PC-3 (cell line): ENCODE data around the gene TSPYL2. TPM values are rescaled to one million over a fixed set of nuclear protein-coding genes. Genes with fewer than 3 reads are reported as not detected.
A peak's percentile ranks its signal among the peaks of the same experiment; 100 is the strongest.

ENCODE experiments used
- ATAC-seq: fragments of 200-7000 bp; cut with Tn5 transposase; 2 replicates; pipeline ENCODE4 v1.9.1; 2020; ENCODE audit warnings: mild to moderate bottlenecking, moderate library complexity
- BruUV-seq: library from RNA; stranded (reverse); fragments of 400-500 nt; replicated peaks from 2 replicates; lab custom pipeline; 2021; lab: Mats Ljungman, UMichigan
- CTCF ChIA-PET: fragments of 300-600 bp; sonication (Branson Sonifier 250); formaldehyde crosslinking; loops from one replicate; lab custom pipeline; 2022; ENCODE audit warnings: antibody characterized with exemption; lab: Charles Lee
- POLR2A ChIA-PET: fragments of 300-600 bp; sonication (Branson Sonifier 250); formaldehyde crosslinking; loops from one replicate; lab custom pipeline; 2022; ENCODE audit warnings: antibody characterized with exemption; ENCODE audit not compliant: unreplicated experiment; lab: Charles Lee
- DNase-seq: peaks from one replicate; pipeline ENCODE4 v3.0.0-alpha.2; 2015
- H2AFZ ChIP-seq: fragments of 300-600 bp; sonication (generic); 2 replicates; pipeline ENCODE4 v1.6.0; 2016; ENCODE audit warnings: antibody characterized with exemption, low read length
- H3F3A ChIP-seq: fragments of 300-600 bp; sonication (generic); one replicate; pipeline ENCODE4 v1.6.0; 2017; ENCODE audit warnings: antibody characterized with exemption, low read length, control low read depth, mild to moderate bottlenecking; ENCODE audit not compliant: unreplicated experiment
- H3K27ac ChIP-seq: fragments of 300-600 bp; sonication (generic); 2 replicates; pipeline ENCODE4 v1.5.1; 2016; ENCODE audit warnings: mild to moderate bottlenecking, low read length
- H3K27me3 ChIP-seq: fragments of 300-600 bp; sonication (generic); 2 replicates; pipeline ENCODE4 v1.6.1; 2016; ENCODE audit warnings: low read length, mixed read lengths
- H3K36me3 ChIP-seq: fragments of 300-600 bp; sonication (generic); 2 replicates; pipeline ENCODE4 v1.6.1; 2016; ENCODE audit warnings: low read depth, mixed run types, low read length, mixed read lengths
- H3K4me1 ChIP-seq: fragments of 300-600 bp; sonication (generic); 2 replicates; pipeline ENCODE4 v1.5.1; 2016; ENCODE audit warnings: low read length; ENCODE audit not compliant: insufficient read depth
- H3K4me2 ChIP-seq: fragments of 300-600 bp; sonication (generic); 2 replicates; pipeline ENCODE4 v1.6.0; 2016; ENCODE audit warnings: low read length
- H3K4me3 ChIP-seq: fragments of 300-600 bp; sonication (generic); 2 replicates; pipeline ENCODE4 v1.5.1; 2016; ENCODE audit warnings: mild to moderate bottlenecking, low read length, mixed read lengths
- H3K79me2 ChIP-seq: fragments of 300-600 bp; sonication (generic); 2 replicates; pipeline ENCODE4 v1.6.1; 2017; ENCODE audit warnings: low read length, mixed read lengths
- H3K9ac ChIP-seq: fragments of 300-600 bp; sonication (generic); 2 replicates; pipeline ENCODE4 v1.6.0; 2016; ENCODE audit warnings: mild to moderate bottlenecking, low read length
- H3K9me2 ChIP-seq: fragments of 300-600 bp; sonication (generic); replicated peaks from 2 replicates; pipeline ENCODE4 v1.6.1; 2016; ENCODE audit warnings: mixed run types, low read length, mixed read lengths
- H3K9me3 ChIP-seq: fragments of 300-600 bp; sonication (generic); 2 replicates; pipeline ENCODE4 v1.6.1; 2016; ENCODE audit warnings: low read length, mixed read lengths
- H4K20me1 ChIP-seq: fragments of 300-600 bp; sonication (generic); 2 replicates; pipeline ENCODE4 v1.6.1; 2016; ENCODE audit warnings: low read length, mixed read lengths
- EZH2 ChIP-seq: fragments of 300-600 bp; sonication (generic); IDR thresholded peaks from one replicate; pipeline ENCODE4 v1.6.1; 2017; ENCODE audit warnings: antibody characterized with exemption, mild to moderate bottlenecking, low read length; ENCODE audit not compliant: unreplicated experiment
- EZH2phosphoT487 ChIP-seq: fragments of 300-600 bp; sonication (generic); IDR thresholded peaks from 2 replicates; pipeline ENCODE4 v1.6.1; 2018; ENCODE audit warnings: mild to moderate bottlenecking, antibody characterized with exemption, low read length, borderline replicate concordance
- intact Hi-C: fragments of 100-400 bp; cut with micrococcal nuclease; formaldehyde crosslinking; loops from 2 replicates; pipeline ENCODE4 v1.9.0; 2023
- total RNA-seq: library from RNA; depleted of rRNA; stranded (reverse); fragments of >200 nt; gene quantifications from 2 replicates; pipeline ENCODE4 v1.2.3, GENCODE V29; 2014
- TF ChIP-seq, protein P1 (sequence below): fragments of 300-600 bp; sonication (generic); conservative IDR thresholded peaks from 2 replicates; pipeline ENCODE4 v1.5.1; 2017; ENCODE audit warnings: antibody characterized with exemption, low read depth, mild to moderate bottlenecking, low read length

Gene TSPYL2
- total RNA-seq, 1 experiment from 2014 or later = 22.4 TPM

DNA sequence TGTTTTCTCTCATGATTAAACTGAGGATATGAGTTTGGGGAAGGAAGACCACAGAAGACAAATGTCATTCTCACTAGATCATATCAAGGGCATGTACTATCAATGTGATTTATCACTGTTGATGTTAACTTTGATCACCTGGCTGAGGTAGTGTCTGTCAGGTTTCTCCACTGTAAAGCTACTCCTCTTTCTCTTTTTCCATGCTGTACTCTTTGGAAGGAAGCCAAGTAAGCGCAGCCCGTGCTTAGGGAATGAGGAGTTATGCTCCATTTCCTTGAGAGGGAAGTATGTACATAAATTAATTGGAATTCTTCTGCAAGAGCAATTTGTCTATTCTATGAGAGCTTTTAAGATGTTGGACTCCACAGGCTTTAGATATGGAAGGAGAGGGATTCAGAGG lies 7.8 kb downstream of the TSPYL2 start:
- no peaks in the 10 kb centered on the region for H3K9me3 ChIP-seq
- ChIA-PET CTCF (no interaction called here), POLR2A (no interaction called here)
- H3K4me3 ChIP-seq = no peak overlapping the region
- DNase-seq = no peak
- intact Hi-C loops = loop anchor here (1.0 kb wide), 1 partner anchor 19 kb away; no protein-coding TSS in a partner anchor
- H3K4me2 ChIP-seq = no peak overlapping the region
- H3K36me3 ChIP-seq = peaks cover 8% of the 10 kb centered on the region; the same call in 1 of the 2 replicates
- no peak overlapping the region for H3K27ac ChIP-seq
- no peaks in the 10 kb centered on the region for H3F3A ChIP-seq
- H3K9me2 ChIP-seq = no peaks in the 10 kb centered on the region
- H4K20me1 ChIP-seq = no peaks in the 10 kb centered on the region
- H2AFZ ChIP-seq = no peak overlapping the region
- H3K4me1 ChIP-seq = peaks cover 16% of the 10 kb centered on the region
- no TSS peak for BruUV-seq
- no peaks in the 10 kb centered on the region for H3K27me3 ChIP-seq
- H3K79me2 ChIP-seq = peaks cover 6% of the 10 kb centered on the region
- no peak overlapping the region for H3K9ac ChIP-seq
- ATAC-seq = no peak
- no peak for TF ChIP-seq EZH2
- TF ChIP-seq, protein P1, sequence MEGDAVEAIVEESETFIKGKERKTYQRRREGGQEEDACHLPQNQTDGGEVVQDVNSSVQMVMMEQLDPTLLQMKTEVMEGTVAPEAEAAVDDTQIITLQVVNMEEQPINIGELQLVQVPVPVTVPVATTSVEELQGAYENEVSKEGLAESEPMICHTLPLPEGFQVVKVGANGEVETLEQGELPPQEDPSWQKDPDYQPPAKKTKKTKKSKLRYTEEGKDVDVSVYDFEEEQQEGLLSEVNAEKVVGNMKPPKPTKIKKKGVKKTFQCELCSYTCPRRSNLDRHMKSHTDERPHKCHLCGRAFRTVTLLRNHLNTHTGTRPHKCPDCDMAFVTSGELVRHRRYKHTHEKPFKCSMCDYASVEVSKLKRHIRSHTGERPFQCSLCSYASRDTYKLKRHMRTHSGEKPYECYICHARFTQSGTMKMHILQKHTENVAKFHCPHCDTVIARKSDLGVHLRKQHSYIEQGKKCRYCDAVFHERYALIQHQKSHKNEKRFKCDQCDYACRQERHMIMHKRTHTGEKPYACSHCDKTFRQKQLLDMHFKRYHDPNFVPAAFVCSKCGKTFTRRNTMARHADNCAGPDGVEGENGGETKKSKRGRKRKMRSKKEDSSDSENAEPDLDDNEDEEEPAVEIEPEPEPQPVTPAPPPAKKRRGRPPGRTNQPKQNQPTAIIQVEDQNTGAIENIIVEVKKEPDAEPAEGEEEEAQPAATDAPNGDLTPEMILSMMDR = no peak
- no peak for TF ChIP-seq EZH2phosphoT487

DNA sequence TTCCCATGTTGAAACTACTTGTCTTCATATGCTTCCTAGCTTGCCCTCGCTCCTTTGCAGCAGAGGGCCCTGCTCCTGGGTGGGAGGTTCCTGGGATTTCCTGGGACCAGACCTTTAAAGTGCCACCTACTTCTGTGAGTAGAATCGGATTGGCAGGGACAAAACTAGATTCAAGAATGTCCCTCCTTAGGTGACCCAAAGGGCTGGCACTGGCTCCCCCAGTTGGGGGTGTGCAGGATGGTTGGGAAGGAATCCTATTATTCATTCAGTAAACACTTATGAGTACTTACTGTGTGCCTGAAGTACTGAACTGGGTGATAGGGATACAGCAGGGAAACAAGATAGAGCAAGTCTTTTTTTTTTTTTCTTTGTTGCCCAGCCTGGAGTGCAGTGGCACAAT lies 9.2 kb downstream of the TSPYL2 start:
- TF ChIP-seq EZH2 (no peak), EZH2phosphoT487 (no peak)
- TF ChIP-seq, protein P1 = no peak
- Histone ChIP-seq H3K4me2 (no peak overlapping the region), H3K4me1 (peaks cover 19% of the 10 kb centered on the region), H3K27me3 (no peaks in the 10 kb centered on the region), H3F3A (no peaks in the 10 kb centered on the region), H3K9me2 (no peaks in the 10 kb centered on the region), H3K36me3 (no peaks in the 10 kb centered on the region; the same call in 1 of the 2 replicates), H3K79me2 (peaks cover 18% of the 10 kb centered on the region), H3K4me3 (no peak overlapping the region), H3K27ac (no peak overlapping the region), H3K9ac (no peak overlapping the region), H4K20me1 (no peaks in the 10 kb centered on the region), H3K9me3 (no peaks in the 10 kb centered on the region), H2AFZ (0 out of 2 replicates have a peak overlapping the region, but pooled peaks have one; percentile 9)
- DNase-seq (no peak), ATAC-seq (no peak)
- CTCF ChIA-PET = no interaction called here
- no TSS peak for BruUV-seq
- intact Hi-C loops = no loop called here
- POLR2A ChIA-PET = no interaction called here

DNA sequence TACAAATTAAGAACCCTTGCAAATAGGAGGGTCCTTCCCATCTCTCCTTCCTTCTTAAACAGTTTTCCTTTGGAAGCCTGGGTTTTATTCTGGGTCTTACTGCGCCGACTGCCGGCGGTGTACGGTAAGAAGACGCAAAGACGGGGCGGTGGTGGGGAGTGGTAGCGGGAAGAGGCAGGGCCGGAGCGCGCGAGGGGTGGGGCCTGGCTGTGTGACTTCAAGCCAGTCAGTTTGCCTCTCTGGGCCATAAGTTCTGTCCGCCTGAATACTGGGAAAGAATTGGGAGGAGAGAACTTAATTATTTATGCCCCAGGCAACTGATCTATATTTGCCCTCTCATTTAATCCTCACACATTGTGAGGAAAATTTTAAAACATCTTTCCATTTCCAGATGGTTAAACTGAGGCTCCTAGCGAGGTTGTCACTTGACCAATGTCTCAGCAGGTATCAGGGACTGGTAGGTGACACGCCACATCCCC lies 11.0 kb downstream of the TSPYL2 start:
- Histone ChIP-seq H3K36me3 (no peaks in the 10 kb centered on the region), H3K9ac (peak overlapping the region; percentile 62), H3K27ac (peak overlapping the region; percentile 88), H3K4me3 (peak overlapping the region; percentile 77), H4K20me1 (no peaks in the 10 kb centered on the region), H3K4me1 (peaks cover 15% of the 10 kb centered on the region), H3F3A (no peaks in the 10 kb centered on the region), H3K9me3 (no peaks in the 10 kb centered on the region), H3K4me2 (peak overlapping the region; percentile 90), H2AFZ (peak overlapping the region; percentile 89), H3K27me3 (no peaks in the 10 kb centered on the region), H3K79me2 (peaks cover 18% of the 10 kb centered on the region), H3K9me2 (no peaks in the 10 kb centered on the region)
- DNase-seq (peak; percentile 85), ATAC-seq (peak; percentile 65)
- TF ChIP-seq, protein P1 = peak; percentile 74
- TF ChIP-seq EZH2phosphoT487 = no peak
- TSS peak; percentile 69 for BruUV-seq
- intact Hi-C loops = loop anchor here (1.0 kb wide), 1 partner anchor 22 kb away; no protein-coding TSS in a partner anchor
- ChIA-PET CTCF (no interaction called here), POLR2A (no interaction called here)
